K562 (cell line): ENCODE measurements around the gene CAMSAP2. TPM values are rescaled to one million over a fixed set of nuclear protein-coding genes. Genes with fewer than 3 reads are reported as not detected.

Source experiments
- E2F3 ChIP-seq: fragments of 250-450 bp; sonication (Bioruptor Pico); IDR thresholded peaks from 2 replicates; pipeline ENCODE4 v1.4.0; 2020; ENCODE audit warnings: mild to moderate bottlenecking
- E4F1 ChIP-seq: fragments of 250-450 bp; sonication (Bioruptor Pico); IDR thresholded peaks from 2 replicates; pipeline ENCODE4 v1.5.0; 2021; ENCODE audit warnings: mild to moderate bottlenecking, borderline replicate concordance
- HIVEP1 ChIP-seq: fragments of 250-450 bp; sonication (Bioruptor Pico); IDR thresholded peaks from 2 replicates; pipeline ENCODE4 v1.4.0; 2020; ENCODE audit warnings: mild to moderate bottlenecking
- NCOA4 ChIP-seq: fragments of 450-650 bp; IDR thresholded peaks from 2 replicates; pipeline ENCODE4 v1.6.1; 2018; ENCODE audit warnings: mild to moderate bottlenecking; ENCODE audit not compliant: partially characterized antibody
- PHTF2 ChIP-seq: fragments of 250-450 bp; sonication (Bioruptor Pico); IDR thresholded peaks from 2 replicates; pipeline ENCODE4 v1.5.0; 2021; ENCODE audit warnings: mild to moderate bottlenecking
- PYGO2 ChIP-seq: fragments of 450-650 bp; IDR thresholded peaks from 2 replicates; pipeline ENCODE4 v1.6.1; 2016; ENCODE audit warnings: mild to moderate bottlenecking, missing genetic modification characterization, moderate library complexity, missing compliant biosample characterization
- polyA plus RNA-seq, 8 experiments: library from polyadenylated mRNA; depleted of rRNA in 4 of 8; stranded (reverse) in 5 of 8; unstranded in 3 of 8; fragments of >200 nt; fragmentation: Nextera tagmentation in 2 of 8; fragmentation: Illumina TruSeq in 1 of 8; extraction: Ambion mirVana in 2 of 8; extraction: Trizol in 1 of 8; gene quantifications; 2 replicates each; pipeline versions ENCODE4 v1.2.1 to v1.2.3, GENCODE V29; 2011 to 2014; ENCODE audit warnings: inconsistent platforms in 1 of 8, missing spikeins in 1 of 8
- total RNA-seq, 7 experiments: library from RNA; depleted of rRNA in 6 of 7; stranded (reverse); fragments of >200 nt in 6 of 7; fragmentation: Illumina TruSeq in 2 of 7; extraction: Trizol in 2 of 7; gene quantifications; 2 replicates each; pipeline versions ENCODE4 v1.2.1 to v1.2.3, GENCODE V29; 2011 to 2021; ENCODE audit warnings: low replicate concordance in 1 of 7
- TF ChIP-seq, protein P1 (sequence below): sonication (generic); formaldehyde crosslinking; IDR thresholded peaks from 2 replicates; pipeline ENCODE4 v1.8.1; 2023; ENCODE audit warnings: mild to moderate bottlenecking, missing genetic modification reagents
- TF ChIP-seq, protein P2 (sequence below): fragments of 450-650 bp; IDR thresholded peaks from 2 replicates; pipeline ENCODE4 v1.6.1; 2017; ENCODE audit warnings: antibody characterized with exemption, mild to moderate bottlenecking

CAMSAP2 gene
- total and polyA plus RNA-seq, 9 of the 15 experiments (the other 6 are each of a cell fraction or from before 2014, with no cell fraction given) = 1.4 to 7.5 (median 2.7) TPM

DNA sequence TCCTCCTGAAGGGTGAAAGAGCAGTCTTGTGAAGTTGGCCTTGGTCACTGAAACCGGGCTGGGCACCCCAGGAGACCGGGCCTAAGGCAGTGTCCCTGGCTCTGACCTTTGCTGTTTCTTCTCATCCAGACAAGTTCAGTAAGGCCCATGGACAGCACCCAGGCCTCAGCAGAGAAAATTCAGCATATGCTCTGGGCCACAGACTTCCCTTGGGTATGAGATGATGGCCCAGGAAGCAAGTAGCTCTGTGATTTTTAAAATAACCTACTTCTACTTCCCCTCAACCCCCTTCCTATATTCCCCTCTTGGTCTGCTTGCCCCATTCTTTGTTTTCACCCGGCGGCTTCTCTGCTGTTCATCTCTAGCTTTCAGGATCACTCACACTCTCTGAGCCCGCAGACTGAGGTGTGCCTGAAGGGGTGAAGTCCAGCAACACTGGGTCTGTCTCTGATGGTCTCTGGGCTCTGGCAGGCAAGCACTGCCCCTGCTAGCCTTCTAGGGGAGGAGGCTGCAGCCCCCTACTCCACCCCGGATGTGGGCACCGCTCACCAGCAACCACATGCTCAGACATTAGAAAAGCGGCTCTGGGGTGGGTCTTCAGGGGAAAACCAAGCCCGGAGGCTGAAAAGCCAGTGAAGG, 131.2 kb downstream of the CAMSAP2 start (continued):
- TF ChIP-seq, protein P1, sequence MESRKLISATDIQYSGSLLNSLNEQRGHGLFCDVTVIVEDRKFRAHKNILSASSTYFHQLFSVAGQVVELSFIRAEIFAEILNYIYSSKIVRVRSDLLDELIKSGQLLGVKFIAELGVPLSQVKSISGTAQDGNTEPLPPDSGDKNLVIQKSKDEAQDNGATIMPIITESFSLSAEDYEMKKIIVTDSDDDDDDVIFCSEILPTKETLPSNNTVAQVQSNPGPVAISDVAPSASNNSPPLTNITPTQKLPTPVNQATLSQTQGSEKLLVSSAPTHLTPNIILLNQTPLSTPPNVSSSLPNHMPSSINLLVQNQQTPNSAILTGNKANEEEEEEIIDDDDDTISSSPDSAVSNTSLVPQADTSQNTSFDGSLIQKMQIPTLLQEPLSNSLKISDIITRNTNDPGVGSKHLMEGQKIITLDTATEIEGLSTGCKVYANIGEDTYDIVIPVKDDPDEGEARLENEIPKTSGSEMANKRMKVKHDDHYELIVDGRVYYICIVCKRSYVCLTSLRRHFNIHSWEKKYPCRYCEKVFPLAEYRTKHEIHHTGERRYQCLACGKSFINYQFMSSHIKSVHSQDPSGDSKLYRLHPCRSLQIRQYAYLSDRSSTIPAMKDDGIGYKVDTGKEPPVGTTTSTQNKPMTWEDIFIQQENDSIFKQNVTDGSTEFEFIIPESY (CRISPR knock-in tag) = no peak
- TF ChIP-seq PYGO2 = no peak
- no peak for TF ChIP-seq PHTF2 (CRISPR knock-in tag)
- TF ChIP-seq, protein P2, sequence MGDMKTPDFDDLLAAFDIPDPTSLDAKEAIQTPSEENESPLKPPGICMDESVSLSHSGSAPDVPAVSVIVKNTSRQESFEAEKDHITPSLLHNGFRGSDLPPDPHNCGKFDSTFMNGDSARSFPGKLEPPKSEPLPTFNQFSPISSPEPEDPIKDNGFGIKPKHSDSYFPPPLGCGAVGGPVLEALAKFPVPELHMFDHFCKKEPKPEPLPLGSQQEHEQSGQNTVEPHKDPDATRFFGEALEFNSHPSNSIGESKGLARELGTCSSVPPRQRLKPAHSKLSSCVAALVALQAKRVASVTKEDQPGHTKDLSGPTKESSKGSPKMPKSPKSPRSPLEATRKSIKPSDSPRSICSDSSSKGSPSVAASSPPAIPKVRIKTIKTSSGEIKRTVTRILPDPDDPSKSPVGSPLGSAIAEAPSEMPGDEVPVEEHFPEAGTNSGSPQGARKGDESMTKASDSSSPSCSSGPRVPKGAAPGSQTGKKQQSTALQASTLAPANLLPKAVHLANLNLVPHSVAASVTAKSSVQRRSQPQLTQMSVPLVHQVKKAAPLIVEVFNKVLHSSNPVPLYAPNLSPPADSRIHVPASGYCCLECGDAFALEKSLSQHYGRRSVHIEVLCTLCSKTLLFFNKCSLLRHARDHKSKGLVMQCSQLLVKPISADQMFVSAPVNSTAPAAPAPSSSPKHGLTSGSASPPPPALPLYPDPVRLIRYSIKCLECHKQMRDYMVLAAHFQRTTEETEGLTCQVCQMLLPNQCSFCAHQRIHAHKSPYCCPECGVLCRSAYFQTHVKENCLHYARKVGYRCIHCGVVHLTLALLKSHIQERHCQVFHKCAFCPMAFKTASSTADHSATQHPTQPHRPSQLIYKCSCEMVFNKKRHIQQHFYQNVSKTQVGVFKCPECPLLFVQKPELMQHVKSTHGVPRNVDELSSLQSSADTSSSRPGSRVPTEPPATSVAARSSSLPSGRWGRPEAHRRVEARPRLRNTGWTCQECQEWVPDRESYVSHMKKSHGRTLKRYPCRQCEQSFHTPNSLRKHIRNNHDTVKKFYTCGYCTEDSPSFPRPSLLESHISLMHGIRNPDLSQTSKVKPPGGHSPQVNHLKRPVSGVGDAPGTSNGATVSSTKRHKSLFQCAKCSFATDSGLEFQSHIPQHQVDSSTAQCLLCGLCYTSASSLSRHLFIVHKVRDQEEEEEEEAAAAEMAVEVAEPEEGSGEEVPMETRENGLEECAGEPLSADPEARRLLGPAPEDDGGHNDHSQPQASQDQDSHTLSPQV = no peak
- TF ChIP-seq NCOA4 = no peak
- no peak for TF ChIP-seq E2F3 (CRISPR knock-in tag)
- no peak for TF ChIP-seq E4F1 (CRISPR knock-in tag)
- no peak for TF ChIP-seq HIVEP1 (CRISPR knock-in tag)
